Endothelial cell of umbilical vein (primary cell): ENCODE results near the gene SLC35E2B. TPM values are rescaled to one million over a fixed set of nuclear protein-coding genes. Genes with fewer than 3 reads are reported as not detected.

Source experiments
- BruUV-seq: library from RNA; stranded (reverse); fragments of 400-500 nt; replicated peaks from 2 replicates; lab custom pipeline; 2021; lab: Mats Ljungman, UMichigan
- CTCF ChIA-PET: fragments of 300-600, 350-600 bp; sonication (Branson Sonifier 250); formaldehyde crosslinking; loops from one replicate; lab custom pipeline; 2021; ENCODE audit warnings: antibody characterized with exemption, inconsistent platforms; lab: Charles Lee
- POLR2A ChIA-PET: fragments of 300-600, 350-600 bp; sonication (Branson Sonifier 250); formaldehyde crosslinking; loops from one replicate; lab custom pipeline; 2021; ENCODE audit warnings: antibody characterized with exemption, inconsistent platforms; lab: Charles Lee
- DNase-seq: peaks from one replicate; pipeline ENCODE4 v3.0.0-alpha.2; 2011; ENCODE audit warnings: low read depth, low spot score
- FAIRE-seq: peaks from 2 replicates; lab custom pipeline; 2011; peaks lifted over from hg19 to GRCh38; lab: Jason Lieb, UNC
- H2AFZ ChIP-seq: 2 replicates; pipeline ENCODE4 v1.6.0; 2012; ENCODE audit warnings: low read depth, low read length, control low read depth, inconsistent platforms
- H3K27ac ChIP-seq: 2 replicates; pipeline ENCODE4 v1.5.1; 2011; ENCODE audit warnings: low read depth, mild to moderate bottlenecking, control low read depth, low read length, moderate library complexity; ENCODE audit not compliant: insufficient read depth
- H3K27me3 ChIP-seq, 2 experiments: 2 replicates each; pipeline versions ENCODE4 v1.6.0 to v1.6.1; 2011; ENCODE audit warnings: low read length in 2 of 2, mixed read lengths in 1 of 2; ENCODE audit not compliant: control insufficient read depth in 2 of 2, insufficient read depth in 2 of 2
- H3K36me3 ChIP-seq, 2 experiments: 2 replicates in 1 of 2; 3 replicates in 1 of 2; pipeline ENCODE4 v1.5.1; 2011; ENCODE audit warnings: low read length in 2 of 2, mild to moderate bottlenecking in 1 of 2, moderate library complexity in 1 of 2; ENCODE audit not compliant: control insufficient read depth in 2 of 2, insufficient read depth in 2 of 2; ENCODE audit errors: extremely low read depth in 1 of 2
- H3K4me1 ChIP-seq: 3 replicates; pipeline ENCODE4 v1.5.1; 2011; ENCODE audit warnings: mild to moderate bottlenecking, low read length; ENCODE audit not compliant: control insufficient read depth, insufficient read depth; ENCODE audit errors: extremely low read depth
- H3K4me2 ChIP-seq: 2 replicates; pipeline ENCODE4 v1.6.1; 2011; ENCODE audit warnings: low read length, control low read depth, mixed read lengths; ENCODE audit not compliant: insufficient read depth
- H3K4me3 ChIP-seq, 3 experiments: fragments of 200-600 bp in 1 of 3; sonication (generic), shearing (Covaris generic) in 1 of 3; replicated peaks in 1 of 3; 2 replicates each; pipeline ENCODE4 v1.5.1; 2011 to 2016; ENCODE audit warnings: control low read depth in 3 of 3, low read length in 3 of 3, mild to moderate bottlenecking in 2 of 3, inconsistent platforms in 1 of 3, low read depth in 1 of 3, moderate library complexity in 1 of 3; ENCODE audit not compliant: insufficient read depth in 1 of 3
- H3K79me2 ChIP-seq: 2 replicates; pipeline ENCODE4 v1.6.0; 2012; ENCODE audit warnings: low read length, inconsistent platforms; ENCODE audit not compliant: control insufficient read depth, insufficient read depth
- H3K9ac ChIP-seq: replicated peaks from 2 replicates; pipeline ENCODE3; 2011; ENCODE audit warnings: low read length, control low read depth; ENCODE audit not compliant: insufficient read depth; ENCODE audit errors: extremely low read depth
- H3K9me1 ChIP-seq: replicated peaks from 3 replicates; pipeline ENCODE4 v1.6.0; 2011; ENCODE audit warnings: mild to moderate bottlenecking, low read length; ENCODE audit not compliant: control insufficient read depth, insufficient read depth; ENCODE audit errors: extremely low read depth
- H3K9me3 ChIP-seq: replicated peaks from 2 replicates; pipeline ENCODE4 v1.5.1; 2012; ENCODE audit warnings: low read length, inconsistent platforms; ENCODE audit not compliant: control insufficient read depth, insufficient read depth
- H4K20me1 ChIP-seq: replicated peaks from 2 replicates; pipeline ENCODE3; 2011; ENCODE audit warnings: mild to moderate bottlenecking, low read length; ENCODE audit not compliant: control insufficient read depth, insufficient read depth; ENCODE audit errors: extremely low read depth
- EZH2 ChIP-seq: IDR thresholded peaks from 2 replicates; pipeline ENCODE4 v1.6.1; 2012; ENCODE audit warnings: borderline replicate concordance, low read depth, mild to moderate bottlenecking, moderate library complexity, low read length, inconsistent platforms; ENCODE audit not compliant: severe bottlenecking
- FOS ChIP-seq: IDR thresholded peaks from 2 replicates; pipeline ENCODE4 v1.6.1; 2011; ENCODE audit warnings: mild to moderate bottlenecking, low read length, moderate library complexity, borderline replicate concordance; ENCODE audit not compliant: insufficient read depth
- GATA2 ChIP-seq: IDR thresholded peaks from 2 replicates; pipeline ENCODE4 v1.7.0; 2011; ENCODE audit warnings: low read depth, mild to moderate bottlenecking, moderate library complexity, mixed read lengths, low read length; ENCODE audit not compliant: insufficient read length, insufficient read depth
- JUN ChIP-seq: IDR thresholded peaks from 2 replicates; pipeline ENCODE4 v1.6.1; 2011; ENCODE audit warnings: borderline replicate concordance, low read depth; ENCODE audit not compliant: insufficient read length, insufficient read depth
- MYC ChIP-seq: IDR thresholded peaks from one replicate; pipeline ENCODE4 v1.6.1; 2011; ENCODE audit warnings: mild to moderate bottlenecking, low read depth, low read length
- POLR2A ChIP-seq: IDR thresholded peaks from 2 replicates; pipeline ENCODE4 v1.6.1; 2012; ENCODE audit warnings: low read depth, mild to moderate bottlenecking, control low read depth, low read length
- POLR2AphosphoS5 ChIP-seq: IDR thresholded peaks from 2 replicates; pipeline ENCODE4 v1.6.1; 2012; ENCODE audit warnings: low read depth, mild to moderate bottlenecking, control low read depth, low read length, moderate library complexity; ENCODE audit not compliant: insufficient read depth
- dilution Hi-C: fragments of 300-500 bp; cut with MboI; formaldehyde crosslinking; loops from one replicate; pipeline ENCODE4 v1.15.0; 2019; ENCODE audit warnings: low sequenced_read_pairs; ENCODE audit not compliant: extremely low pct_ligation_motif_present
- intact Hi-C: fragments of 100-400 bp; cut with micrococcal nuclease; formaldehyde crosslinking; loops from one replicate; pipeline ENCODE4 v1.10.0; 2022
- polyA plus RNA-seq, 4 experiments: library from polyadenylated mRNA; depleted of rRNA in 3 of 4; stranded (reverse) in 3 of 4; unstranded in 1 of 4; fragments of >200 nt; gene quantifications; 2 replicates each; pipeline versions ENCODE4 v1.2.1 to v1.2.3, GENCODE V29; 2011 to 2012; ENCODE audit warnings: missing spikeins in 1 of 4
- total RNA-seq: library from RNA; stranded (reverse); gene quantifications from 2 replicates; pipeline ENCODE4 v1.2.3, GENCODE V29; 2021
- TF ChIP-seq, protein P1 (sequence below): IDR thresholded peaks from 2 replicates; pipeline ENCODE4 v1.6.1; 2011; ENCODE audit not compliant: insufficient read depth, insufficient read length
- TF ChIP-seq, protein P2 (sequence below), 2 donors: IDR thresholded peaks; 1 replicate in 1 of 2; 2 replicates in 1 of 2; pipeline ENCODE4 v1.5.1; 2011; ENCODE audit warnings: low read length in 2 of 2, mild to moderate bottlenecking in 2 of 2, moderate library complexity in 2 of 2, control low read depth in 1 of 2, inconsistent platforms in 1 of 2, low read depth in 1 of 2; ENCODE audit not compliant: insufficient read depth in 1 of 2; ENCODE audit errors: extremely low read depth in 1 of 2

Gene SLC35E2B
- total and polyA plus RNA-seq, 2 donors (not counting 3 experiments of a cell fraction or from before 2014, with no cell fraction given): 28.0 to 51.2 TPM

DNA sequence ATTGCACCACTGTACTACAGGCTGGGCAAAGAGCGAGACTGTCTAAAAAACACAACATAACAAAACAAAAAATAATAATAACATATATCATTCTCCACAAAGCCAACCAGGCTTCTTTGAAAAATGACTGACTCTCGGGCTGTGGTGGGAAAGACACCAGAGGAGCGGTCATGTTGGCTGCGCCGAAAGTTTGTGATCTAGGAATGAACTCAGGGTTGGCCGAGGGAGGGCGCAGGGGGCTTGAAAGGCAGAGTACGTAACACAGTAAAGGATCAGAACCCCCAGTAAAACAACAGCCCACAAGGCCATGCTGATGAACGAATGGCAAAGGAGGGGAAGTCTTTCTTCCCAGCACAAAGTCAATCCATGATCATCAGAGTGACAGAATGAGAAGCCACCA is 4.7 kb downstream of the SLC35E2B start:
- Histone ChIP-seq H3K9me1 (no peaks in the 10 kb centered on the region), H3K36me3 (no peaks in the 10 kb centered on the region), H3K79me2 (peaks cover 35% of the 10 kb centered on the region), H3K4me3 (no peak overlapping the region), H3K27ac (no peak overlapping the region), H3K4me2 (no peak overlapping the region), H2AFZ (no peak overlapping the region), H3K9ac (no peak overlapping the region), H3K27me3 (no peaks in the 10 kb centered on the region), H3K9me3 (no peaks in the 10 kb centered on the region), H4K20me1 (no peaks in the 10 kb centered on the region), H3K4me1 (peaks cover 2% of the 10 kb centered on the region)
- TF ChIP-seq JUN: no peak
- TF ChIP-seq FOS: no peak
- no peak for TF ChIP-seq MYC
- TF ChIP-seq, protein P1, sequence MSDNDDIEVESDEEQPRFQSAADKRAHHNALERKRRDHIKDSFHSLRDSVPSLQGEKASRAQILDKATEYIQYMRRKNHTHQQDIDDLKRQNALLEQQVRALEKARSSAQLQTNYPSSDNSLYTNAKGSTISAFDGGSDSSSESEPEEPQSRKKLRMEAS: no peak
- TF ChIP-seq EZH2: no peak
- no peak for TF ChIP-seq POLR2AphosphoS5
- no peak for TF ChIP-seq POLR2A
- no peak for TF ChIP-seq GATA2
- TF ChIP-seq, protein P2, sequence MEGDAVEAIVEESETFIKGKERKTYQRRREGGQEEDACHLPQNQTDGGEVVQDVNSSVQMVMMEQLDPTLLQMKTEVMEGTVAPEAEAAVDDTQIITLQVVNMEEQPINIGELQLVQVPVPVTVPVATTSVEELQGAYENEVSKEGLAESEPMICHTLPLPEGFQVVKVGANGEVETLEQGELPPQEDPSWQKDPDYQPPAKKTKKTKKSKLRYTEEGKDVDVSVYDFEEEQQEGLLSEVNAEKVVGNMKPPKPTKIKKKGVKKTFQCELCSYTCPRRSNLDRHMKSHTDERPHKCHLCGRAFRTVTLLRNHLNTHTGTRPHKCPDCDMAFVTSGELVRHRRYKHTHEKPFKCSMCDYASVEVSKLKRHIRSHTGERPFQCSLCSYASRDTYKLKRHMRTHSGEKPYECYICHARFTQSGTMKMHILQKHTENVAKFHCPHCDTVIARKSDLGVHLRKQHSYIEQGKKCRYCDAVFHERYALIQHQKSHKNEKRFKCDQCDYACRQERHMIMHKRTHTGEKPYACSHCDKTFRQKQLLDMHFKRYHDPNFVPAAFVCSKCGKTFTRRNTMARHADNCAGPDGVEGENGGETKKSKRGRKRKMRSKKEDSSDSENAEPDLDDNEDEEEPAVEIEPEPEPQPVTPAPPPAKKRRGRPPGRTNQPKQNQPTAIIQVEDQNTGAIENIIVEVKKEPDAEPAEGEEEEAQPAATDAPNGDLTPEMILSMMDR (IDR thresholded peaks at IDR 0.05; ENCODE audit: extremely low read depth in 1 of 2, insufficient read depth in 1 of 2, low read depth in 1 of 2, low read length in 2 of 2): no peak
- FAIRE-seq (no peak), DNase-seq (no peak)
- BruUV-seq: no TSS peak
- ChIA-PET CTCF (no interaction called here), POLR2A (no interaction called here)
- intact Hi-C loops: no loop called here
- dilution Hi-C loops: no loop called here
